Neural cell (in vitro differentiated cells): ENCODE data around the gene FAM135A.

Experiments used
- CTCF ChIP-seq: fragments of 450-650 bp; IDR thresholded peaks from 2 replicates; pipeline ENCODE4 v1.5.1; 2014; ENCODE audit warnings: antibody characterized with exemption, mild to moderate bottlenecking, moderate library complexity; ENCODE audit not compliant: poor library complexity, severe bottlenecking
- RAD21 ChIP-seq: fragments of 450-650 bp; conservative IDR thresholded peaks from 2 replicates; pipeline ENCODE4 v1.6.1; 2014; ENCODE audit warnings: antibody characterized with exemption, mild to moderate bottlenecking, moderate library complexity

- TF ChIP-seq CTCF (no peak), RAD21 (no peak)
These were observed 10.2 kb downstream of the FAM135A start for GRCh38 chr6:70423189-70424134.
